HG02798 (cell line): ENCODE measurements around the gene CLDN16.
A peak's percentile ranks its signal among the peaks of the same experiment; 100 is the strongest.

Experiments used
- ATAC-seq: cut with Tn5 transposase; IDR thresholded peaks from one replicate; pipeline ENCODE4 v1.9.1; 2021; ENCODE audit warnings: mild to moderate bottlenecking; ENCODE audit not compliant: unreplicated experiment, poor library complexity

The CLDN16 gene

GRCh38 chr3:190378240-190378891 lies 9.6 kb upstream of the CLDN16 start:
- ATAC-seq, result no peak

DNA sequence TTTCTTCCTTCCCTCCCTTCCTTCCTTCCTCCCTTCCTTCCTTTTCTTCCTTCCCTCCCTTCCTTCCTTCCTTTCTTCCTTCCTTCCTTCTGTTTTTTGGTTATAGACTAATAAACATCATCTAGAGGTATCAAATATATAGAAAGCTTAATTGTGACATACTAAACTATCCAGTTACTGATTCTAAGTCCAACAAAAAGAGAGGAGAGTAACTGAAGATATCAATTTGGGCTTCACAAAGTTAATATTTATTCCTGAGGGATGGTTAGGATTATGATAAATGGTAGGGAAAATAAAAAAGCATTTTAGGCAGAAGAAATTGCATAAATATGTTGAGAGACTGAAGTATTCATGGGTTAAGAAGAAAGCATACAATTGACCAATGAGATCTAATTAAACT lies 7.8 kb upstream of the CLDN16 start:
- no peak for ATAC-seq

DNA sequence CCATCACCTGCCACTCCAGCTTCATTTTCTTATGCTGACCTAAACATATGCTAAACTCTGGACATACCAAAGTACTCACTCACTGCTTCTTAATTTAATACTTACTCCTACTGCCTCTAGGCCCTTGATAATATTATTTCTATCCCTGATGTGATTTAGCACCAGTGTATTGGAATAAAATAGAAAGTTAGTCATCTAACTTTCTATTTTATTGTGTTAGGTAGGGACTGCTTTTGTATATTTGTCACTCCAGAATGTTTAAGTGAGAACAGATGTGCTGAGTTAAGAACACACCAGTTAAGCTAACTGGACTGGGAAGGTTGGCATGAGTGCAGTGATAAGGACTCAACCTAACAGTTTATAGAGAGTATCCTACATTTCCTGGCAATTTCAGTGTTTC lies 6.5 kb upstream of the CLDN16 start:
- no peak for ATAC-seq

- ATAC-seq, result no peak
These were observed 5.9 kb upstream of the CLDN16 start for GRCh38 chr3:190382082-190382481.

- peak; percentile 87 for ATAC-seq
These were observed 3.6 kb upstream of the CLDN16 start for GRCh38 chr3:190384309-190384756.

DNA sequence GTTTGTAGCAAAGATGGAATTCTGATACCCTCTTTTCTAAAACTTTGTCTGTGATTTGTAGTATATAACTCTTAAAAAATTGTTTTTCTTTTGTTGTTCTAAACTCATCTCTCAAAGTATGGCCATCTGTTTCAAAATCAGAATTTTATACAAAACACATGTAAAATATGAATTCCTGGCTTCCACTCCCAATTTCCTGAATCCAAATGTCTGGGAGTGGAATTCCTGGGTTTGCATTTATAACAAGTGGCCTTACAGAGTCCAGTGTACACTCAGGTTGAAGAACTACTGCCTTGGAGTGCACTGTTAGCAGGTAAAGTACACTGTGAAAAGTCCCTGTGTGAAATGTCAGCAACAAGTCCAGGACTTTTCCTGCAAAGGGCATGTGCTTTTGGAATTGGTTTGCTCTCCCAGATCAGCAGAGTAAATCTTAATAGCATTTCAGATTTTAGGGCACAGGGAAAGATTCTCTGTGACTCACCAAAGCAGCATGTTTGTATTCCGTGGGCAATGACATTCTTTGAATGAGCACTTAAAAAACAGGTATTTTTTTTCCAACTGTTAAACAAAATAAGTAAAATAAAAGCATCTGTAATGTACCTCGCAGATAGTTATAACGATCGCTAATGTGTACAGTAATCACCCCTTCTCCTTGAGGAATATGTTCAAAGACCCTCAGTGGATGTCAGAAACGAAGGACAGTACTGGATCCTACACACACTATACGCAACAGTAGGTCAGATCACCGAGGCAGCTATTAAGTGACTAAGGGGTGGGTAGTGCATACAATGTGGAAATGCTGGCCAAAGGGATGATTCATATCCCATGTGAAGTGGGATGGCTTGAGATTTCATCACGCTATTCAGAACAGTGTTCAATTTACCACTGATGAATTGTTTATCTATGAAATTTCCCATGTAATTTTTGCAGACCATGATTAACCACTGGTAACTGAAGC lies 2.0 kb upstream of the CLDN16 start:
- no peak for ATAC-seq

DNA sequence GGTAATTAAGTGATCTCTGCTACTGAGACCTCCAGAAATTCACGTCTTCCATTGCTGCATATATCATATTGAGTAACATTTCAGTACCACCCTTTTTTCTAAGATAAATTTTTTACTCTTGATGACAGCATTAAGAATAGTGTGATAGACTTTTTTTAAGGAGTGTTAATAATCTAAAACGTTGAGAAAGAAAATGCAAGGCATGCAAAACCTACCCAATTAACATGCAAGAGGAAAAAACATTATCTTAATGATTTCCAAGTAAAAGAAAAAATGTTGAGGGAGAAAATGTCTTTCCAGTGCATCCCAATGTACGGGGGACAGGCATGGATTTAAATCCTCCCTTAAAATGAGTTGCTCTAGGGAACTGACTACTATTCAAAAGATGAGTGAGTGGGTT lies 740 bp downstream of the CLDN16 start:
- no peak for ATAC-seq

DNA sequence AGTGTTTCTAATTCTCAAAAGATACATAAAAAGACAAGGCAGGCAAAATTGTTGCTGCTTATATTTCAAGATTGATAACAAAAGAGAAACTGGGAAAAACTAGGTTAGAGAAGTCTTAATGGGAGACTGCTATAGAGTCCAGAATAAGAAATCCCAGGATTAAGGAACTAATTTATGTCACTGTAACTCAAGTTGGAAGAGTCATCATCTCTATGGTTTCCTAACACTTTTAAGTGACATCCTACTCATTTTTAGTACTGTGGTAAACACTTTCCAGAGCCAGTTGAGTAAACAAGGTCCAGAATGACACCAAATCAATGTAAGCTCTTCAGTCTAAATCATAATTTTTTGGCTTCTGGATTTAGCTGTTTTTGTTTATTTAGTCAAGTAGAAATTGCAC lies 8.0 kb downstream of the CLDN16 start:
- ATAC-seq, result no peak

GRCh38 chr3:190397889-190398288 lies 9.9 kb downstream of the CLDN16 start:
- no peak for ATAC-seq

GRCh38 chr3:190399677-190400076 lies 11.7 kb downstream of the CLDN16 start:
- no peak for ATAC-seq

GRCh38 chr3:190401963-190402362 lies 14.0 kb downstream of the CLDN16 start:
- no peak for ATAC-seq

GRCh38 chr3:190404715-190405114 lies 16.8 kb downstream of the CLDN16 start:
- no peak for ATAC-seq

DNA sequence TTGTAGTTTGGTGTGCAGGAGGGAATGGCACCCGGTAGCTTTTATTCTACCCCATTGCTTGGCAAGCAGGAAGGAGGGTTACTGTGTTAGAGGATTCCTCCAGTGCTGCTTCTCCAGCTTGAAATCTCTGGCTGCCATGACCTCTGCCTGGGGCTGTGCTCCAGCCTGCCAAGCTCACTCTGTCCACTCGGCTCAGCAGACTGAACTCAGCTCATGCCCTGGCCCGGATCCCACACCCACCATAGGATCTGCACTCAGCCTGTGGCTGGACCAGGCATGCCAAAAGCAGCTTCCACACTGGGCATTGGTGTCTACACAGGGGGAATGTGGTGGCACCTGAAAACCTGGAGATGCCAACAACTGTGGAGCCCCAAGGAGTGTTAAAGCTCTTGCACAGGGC lies 26.3 kb downstream of the CLDN16 start:
- ATAC-seq, result no peak

GRCh38 chr3:190424108-190424477 lies 36.1 kb downstream of the CLDN16 start:
- no peak for ATAC-seq

DNA sequence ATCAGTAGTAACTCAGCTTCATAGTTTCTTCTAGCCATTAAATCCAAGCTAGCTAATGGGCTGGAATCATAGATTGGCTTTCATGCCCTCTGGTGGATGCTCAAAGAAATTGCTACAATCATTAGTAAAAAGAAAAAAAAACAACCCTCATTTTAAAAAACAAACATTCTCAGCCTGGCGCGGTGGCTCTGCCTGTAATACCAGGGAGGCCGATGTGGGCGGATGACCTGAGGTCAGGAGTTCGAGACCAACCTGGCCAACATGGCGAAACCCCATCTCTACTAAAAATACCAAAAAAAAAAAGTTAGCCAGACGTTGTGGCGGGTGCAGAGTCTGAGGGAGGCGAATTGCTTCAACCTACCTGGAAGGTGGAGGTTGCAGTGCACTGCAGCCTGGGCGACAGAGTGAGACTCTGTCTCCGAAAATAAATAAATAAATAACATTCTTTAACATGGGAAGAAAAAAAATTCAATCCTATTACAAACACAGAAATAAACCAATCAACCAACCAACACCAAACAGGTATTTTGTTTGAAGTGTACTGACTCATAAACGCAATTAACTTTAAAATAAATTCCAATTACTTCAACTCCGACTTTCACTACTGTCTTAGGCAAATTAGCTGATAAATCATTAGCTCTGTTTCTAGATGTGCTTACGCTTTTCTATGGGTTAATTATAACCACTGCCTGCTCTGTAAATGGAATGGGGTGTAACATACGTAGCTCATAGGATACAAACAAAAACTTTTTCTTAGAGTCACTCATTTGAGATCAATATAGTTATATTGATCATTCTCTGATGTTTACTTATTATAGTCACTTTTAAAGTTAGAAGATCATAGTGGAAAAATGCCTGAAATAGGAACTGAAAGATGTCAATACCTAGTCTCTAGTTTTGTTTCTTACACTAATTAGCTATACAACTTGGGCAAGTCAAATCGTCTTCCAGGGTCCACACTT lies 36.8 kb downstream of the CLDN16 start:
- peak; percentile 73 for ATAC-seq

DNA sequence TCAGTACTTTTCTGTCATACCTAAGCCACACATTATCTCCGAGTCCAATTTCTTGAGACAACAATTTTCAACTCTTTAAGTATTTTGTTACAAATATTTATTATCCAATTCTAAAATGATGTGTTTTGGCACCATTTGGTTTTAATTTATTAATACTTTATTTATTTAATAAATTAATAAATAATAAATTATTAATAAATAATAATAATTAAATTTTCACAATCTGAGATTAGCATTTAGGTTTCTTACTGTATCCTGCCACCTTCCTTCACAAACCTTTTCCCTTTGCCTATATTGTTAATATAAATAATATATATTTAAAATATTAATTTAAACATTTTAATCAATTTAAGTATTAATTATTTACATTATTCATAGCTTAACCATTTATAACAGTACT lies 37.9 kb downstream of the CLDN16 start:
- no peak for ATAC-seq

DNA sequence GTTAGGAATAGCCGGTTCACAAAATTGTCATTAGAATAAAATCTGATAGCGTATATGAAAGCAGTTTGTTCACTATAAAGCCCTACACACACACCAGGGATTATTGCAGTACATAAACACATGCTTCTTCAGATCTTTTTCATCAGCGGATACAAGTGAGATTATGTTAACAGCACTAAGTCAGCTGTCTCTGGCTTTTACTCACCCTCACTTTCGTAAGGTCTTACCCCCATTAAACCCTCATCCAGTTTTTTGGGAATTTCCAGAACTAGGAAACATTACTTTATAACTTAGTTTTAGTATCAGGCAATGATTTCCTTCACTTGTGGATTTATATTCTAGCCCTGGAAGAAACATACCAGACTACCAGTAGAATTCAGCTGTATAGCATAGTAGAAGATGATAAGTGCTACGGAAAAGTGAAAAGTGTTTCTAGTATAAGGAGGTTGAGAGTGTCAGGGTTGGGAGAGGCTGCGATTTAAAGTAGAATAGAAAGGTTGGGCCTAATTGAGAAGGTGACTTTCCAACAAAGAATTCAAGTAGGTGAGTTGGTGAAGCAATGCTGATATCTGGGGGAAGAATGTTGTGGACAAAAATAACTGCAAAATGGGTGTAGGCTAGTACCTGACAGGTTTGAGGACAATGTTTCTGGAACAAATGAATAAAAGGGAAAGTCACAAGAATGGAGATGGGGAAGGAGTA lies 39.0 kb downstream of the CLDN16 start:
- ATAC-seq, result no peak

DNA sequence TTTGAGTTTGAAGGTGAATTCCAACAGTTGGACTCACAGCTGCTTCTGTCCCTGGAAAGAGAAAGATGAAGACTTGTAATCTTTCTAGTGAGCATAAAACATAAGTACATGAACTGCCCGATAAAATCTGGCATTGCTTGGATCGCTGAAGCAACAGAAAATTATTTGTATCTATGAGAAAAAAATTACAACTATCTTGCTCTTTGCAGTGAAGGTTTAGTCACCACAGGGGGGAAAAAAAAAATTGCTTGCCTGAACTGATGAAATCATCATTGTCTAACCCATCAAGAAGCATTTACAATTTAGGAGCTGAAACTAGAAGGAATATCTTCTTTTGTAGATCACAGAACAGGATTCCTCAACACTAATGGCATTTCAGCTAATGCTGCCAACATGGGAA lies 41.7 kb downstream of the CLDN16 start:
- ATAC-seq, result no peak

DNA sequence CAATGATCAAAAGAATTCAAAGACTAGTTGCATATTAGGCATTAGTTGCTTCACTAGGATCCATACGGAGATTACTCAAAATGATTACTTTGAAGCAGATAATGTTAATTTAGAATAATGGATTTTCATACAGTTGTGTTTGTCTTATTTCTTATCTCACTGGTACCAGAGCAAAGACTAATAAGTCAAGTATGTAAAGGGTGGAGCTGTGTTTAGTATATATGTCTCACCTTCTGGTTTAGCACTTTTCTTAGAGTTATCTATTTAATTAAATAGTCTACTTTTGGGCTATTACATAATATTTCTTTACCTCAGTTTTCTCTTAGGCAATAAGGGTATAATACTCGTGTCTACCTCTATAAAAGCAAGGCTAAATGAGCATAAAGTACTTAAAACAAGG lies 42.9 kb downstream of the CLDN16 start:
- ATAC-seq, result no peak

- ATAC-seq, result no peak
These were observed 44.3 kb downstream of the CLDN16 start for GRCh38 chr3:190432216-190432615.
